PFSK-1 (cell line): Measurements from ENCODE around the gene CCDC167.

ENCODE experiments used
- FOXP2 ChIP-seq: optimal IDR thresholded peaks from 2 replicates; pipeline ENCODE3; 2011; ENCODE audit warnings: borderline replicate concordance, control low read depth, inconsistent platforms; ENCODE audit not compliant: insufficient read depth; ENCODE audit errors: extremely low read length, extremely low read depth
- POLR2AphosphoS5 ChIP-seq: IDR thresholded peaks from 2 replicates; pipeline ENCODE4 v1.6.1; 2012; ENCODE audit warnings: low read depth, mild to moderate bottlenecking, control low read depth, low read length, moderate library complexity
- REST ChIP-seq, 2 experiments: IDR thresholded peaks; 2 replicates each; pipeline versions ENCODE4 v1.6.1 to v1.8.0; 2011 to 2012; ENCODE audit warnings: low read depth in 2 of 2, low read length in 2 of 2, control low read depth in 1 of 2, inconsistent platforms in 1 of 2, mild to moderate bottlenecking in 1 of 2, moderate library complexity in 1 of 2; ENCODE audit not compliant: insufficient read depth in 1 of 2
- SIN3A ChIP-seq: IDR thresholded peaks from 2 replicates; pipeline ENCODE4 v1.6.1; 2012; ENCODE audit warnings: mild to moderate bottlenecking, low read length, moderate library complexity, borderline replicate concordance; ENCODE audit not compliant: insufficient read depth
- TAF1 ChIP-seq: IDR thresholded peaks from 2 replicates; pipeline ENCODE4 v1.6.1; 2012; ENCODE audit warnings: low read length, control low read depth, borderline replicate concordance; ENCODE audit not compliant: insufficient read depth

The CCDC167 gene

GRCh38 chr6:37503309-37503965, 3.7 kb upstream of the CCDC167 start:
- TF ChIP-seq SIN3A: no peak
- no peak for TF ChIP-seq TAF1
- TF ChIP-seq POLR2AphosphoS5: no peak
- TF ChIP-seq REST (IDR thresholded peaks at IDR 0.05; ENCODE audit: insufficient read depth in 1 of 2, low read depth in 2 of 2, low read length in 2 of 2): no peak
- no peak for TF ChIP-seq FOXP2

- TF ChIP-seq POLR2AphosphoS5 (no peak), FOXP2 (no peak), REST (IDR thresholded peaks at IDR 0.05; ENCODE audit: insufficient read depth in 1 of 2, low read depth in 2 of 2, low read length in 2 of 2) (no peak), TAF1 (no peak), SIN3A (no peak)
These were observed 3.1 kb upstream of the CCDC167 start for GRCh38 chr6:37502703-37503291.

GRCh38 chr6:37501632-37502491, 2.2 kb upstream of the CCDC167 start:
- no peak for TF ChIP-seq FOXP2
- no peak for TF ChIP-seq SIN3A
- no peak for TF ChIP-seq TAF1
- no peak for TF ChIP-seq POLR2AphosphoS5
- TF ChIP-seq REST (IDR thresholded peaks at IDR 0.05; ENCODE audit: insufficient read depth in 1 of 2, low read depth in 2 of 2, low read length in 2 of 2): no peak

- TF ChIP-seq FOXP2 (no peak), TAF1 (no peak), REST (IDR thresholded peaks at IDR 0.05; ENCODE audit: insufficient read depth in 1 of 2, low read depth in 2 of 2, low read length in 2 of 2) (no peak), POLR2AphosphoS5 (no peak), SIN3A (no peak)
These were observed 558 bp upstream of the CCDC167 start for GRCh38 chr6:37500294-37500608.
